Heart right ventricle (tissue), 16 donors: Measurements from ENCODE around the gene FANCC. TPM values are rescaled to one million over a fixed set of nuclear protein-coding genes. Genes with fewer than 3 reads are reported as not detected.
A peak's percentile ranks its signal among the peaks of the same experiment; 100 is the strongest.

Source experiments
- ATAC-seq, 8 donors: fragments of 200-7000 bp; cut with Tn5 transposase; one replicate each; pipeline ENCODE4 v1.9.1; 2020; ENCODE audit warnings: mild to moderate bottlenecking in 8 of 8, moderate library complexity in 8 of 8, moderate number of reproducible peaks in 1 of 8
- DNase-seq, 2 donors: peaks; one replicate each; pipeline ENCODE4 v3.0.0-alpha.2; 2020
- H3K27ac ChIP-seq, 10 donors: fragments of 200-600 bp; sonication (generic) in 2 of 10; one replicate each; pipeline versions ENCODE4 v1.5.0 to v1.8.0; 2020 to 2022; ENCODE audit warnings: mild to moderate bottlenecking in 3 of 10
- H3K27me3 ChIP-seq, 7 donors: fragments of 200-600 bp; one replicate each; pipeline ENCODE4 v1.8.0; 2021 to 2022; ENCODE audit warnings: mild to moderate bottlenecking in 2 of 7
- H3K36me3 ChIP-seq, 9 donors: fragments of 200-600 bp; sonication (generic) in 1 of 9; one replicate each; pipeline versions ENCODE4 v1.5.0 to v1.8.0; 2020 to 2022; ENCODE audit warnings: mild to moderate bottlenecking in 2 of 9
- H3K4me1 ChIP-seq, 9 donors: fragments of 200-600 bp; sonication (generic) in 1 of 9; one replicate each; pipeline versions ENCODE4 v1.5.0 to v1.8.0; 2020 to 2022; ENCODE audit warnings: mild to moderate bottlenecking in 4 of 9
- H3K4me3 ChIP-seq, 10 donors: fragments of 200-600 bp; sonication (generic) in 2 of 10; one replicate each; pipeline versions ENCODE4 v1.5.0 to v1.8.0; 2020 to 2022; ENCODE audit warnings: mild to moderate bottlenecking in 7 of 10, moderate library complexity in 2 of 10
- H3K9me3 ChIP-seq, 11 donors: fragments of 200-600 bp in 10 of 11; sonication (generic) in 2 of 11; one replicate each; pipeline versions ENCODE4 v1.5.0 to v1.8.0; 2013 to 2022; ENCODE audit warnings: mild to moderate bottlenecking in 2 of 11, control low read depth in 1 of 11, moderate library complexity in 1 of 11
- CTCF ChIP-seq, 9 donors: fragments of 200-600 bp; sonication (generic) in 2 of 9; IDR thresholded peaks; one replicate each; pipeline versions ENCODE4 v1.5.0 to v1.8.0; 2021 to 2022; ENCODE audit warnings: antibody characterized with exemption in 9 of 9, mild to moderate bottlenecking in 5 of 9, moderate library complexity in 1 of 9
- WGBS, 2 donors: extraction: QIAGEN DNeasy Blood & Tissue Kit; methylation state at CpG; one replicate each; pipeline ENCODE4 v1.1.7; 2013; ENCODE audit warnings: inconsistent platforms in 1 of 2; 5-methylcytosine and 5-hydroxymethylcytosine counted together
- intact Hi-C, 10 donors: fragments of 100-400 bp; cut with DNase I; formaldehyde crosslinking; loops; one replicate each; pipeline versions ENCODE4 v1.11.1 to v1.14.2; 2022
- polyA plus RNA-seq, 2 donors: library from polyadenylated mRNA; stranded (reverse); fragments of 200-250 nt; gene quantifications; one replicate each; pipeline ENCODE4 v1.2.3, GENCODE V29; 2013
- total RNA-seq, 10 donors: library from RNA; stranded (reverse); fragmentation: NEBNext Ultra II Directional in 3 of 10; extraction: Animal tissue kit (Norgen Biotek cat#: 25700) in 3 of 10; gene quantifications; one replicate each; pipeline versions ENCODE4 v1.2.1 to v1.2.4, GENCODE V29; 2021 to 2023
- donor health status: Arrhythmogenic right ventricular cardiomyopathy.
- donor health status: ischemic (EF 13 %, LVEDD 7.1; RV severe dilation, severe dysfunction).
- donor health status: healthy with polysubstance abuse.
- donor health status: DM: no; HTN: yes; CAD: no.
- donor health status: DM: no; HTN: no; CAD: no.
- donor health status: ischemic (EF 25% LVEDD 6.9; RV normal size, moderate dysfunction).
- donor health status: ischemic (EF 25% LVEDD 5.7; RV mildly dilated, moderate dysfunction).
- donor health status: healthy.
- donor health status: DM: yes; HTN: yes; CAD: no.
- donor health status: Ischemic cardiomyopathy.
- donor health status: ischemic (EF 35%, LVEDD 5.7; RV mildly dilated, moderate dysfunction).
- donor health status: nonischemic (EF 11% LVEDD 7.7; RV severe dilation, severe dysfunction).
- donor health status: DM: yes; HTN: yes; CAD: no.
- donor health status: PGD.
- donor health status: ischemic (EF 29% LVEDD 5.4; RV normal size, mild dysfunction).
- donor health status: nonischemic (EF 23%, LVEDD 6.1; RV moderate dilation, normal function).

FANCC gene
- total and polyA plus RNA-seq, 12 donors, result 2.9 to 6.8 (median 4.3) TPM

GRCh38 chr9:95116808-95117204 lies 200.7 kb downstream of the FANCC start:
- ATAC-seq, result peak in 2 of 8 donors; percentile 21 to 24
- Histone ChIP-seq H3K36me3 (peaks cover 0 to 23% (median 8%) of the 10 kb centered on the region in 9 donors), H3K4me3 (no peak overlapping the region), H3K9me3 (no peaks in the 10 kb centered on the region), H3K27me3 (no peaks in the 10 kb centered on the region), H3K4me1 (peaks cover 0 to 22% (median 4%) of the 10 kb centered on the region in 9 donors), H3K27ac (peak overlapping the region in 2 of 10 donors; percentile 3 to 13)
- WGBS, 2 donors, result 23 to 46% methylated on average over 1 of the region's 1 CpG
- intact Hi-C loops, result no loop called here
- no peak for DNase-seq
- TF ChIP-seq CTCF (IDR thresholded peaks at IDR 0.05), result no peak

DNA sequence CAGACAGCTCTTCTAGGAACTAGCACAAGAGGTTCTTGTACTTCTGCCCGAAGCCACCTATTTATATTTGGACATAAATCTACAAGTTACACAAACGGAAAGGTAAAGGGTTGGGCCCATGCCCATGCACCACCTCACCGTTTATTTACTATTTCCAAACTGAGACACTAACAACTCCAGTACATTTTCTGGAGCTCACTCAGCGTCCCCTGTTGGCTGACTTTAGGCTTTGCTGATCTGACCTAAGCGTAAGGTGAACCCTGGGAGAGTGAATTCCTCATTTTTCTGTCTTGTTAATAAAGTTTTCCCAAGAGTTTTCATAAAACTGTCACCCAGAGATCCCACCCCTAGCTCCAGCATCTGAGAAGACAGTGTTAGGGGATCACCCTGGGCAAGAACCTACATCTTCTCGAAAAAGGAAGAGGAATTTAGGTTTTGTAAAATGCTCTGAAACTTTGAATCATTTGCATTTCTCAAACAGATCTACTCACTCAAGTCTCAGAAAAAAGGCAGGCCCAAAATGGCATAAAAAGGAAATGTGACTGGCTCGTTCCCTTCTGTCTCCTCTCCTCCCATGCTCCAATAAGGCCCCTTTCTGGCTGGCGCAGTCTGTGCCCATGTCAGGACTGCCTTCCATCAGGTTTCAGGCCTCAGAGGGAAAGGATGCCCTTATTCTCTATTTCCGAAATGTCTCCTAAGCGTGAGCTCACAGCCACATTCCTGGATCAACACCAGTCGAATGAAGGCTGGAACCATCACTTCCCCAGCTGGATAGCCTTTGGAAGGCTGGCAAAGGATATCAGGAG lies 201.3 kb downstream of the FANCC start:
- WGBS, 2 donors, result 75 to 76% methylated on average over 11 of the region's 11 CpGs
- DNase-seq, result no peak
- Histone ChIP-seq H3K4me3 (no peak overlapping the region), H3K27me3 (no peaks in the 10 kb centered on the region), H3K36me3 (peaks cover 0 to 29% (median 14%) of the 10 kb centered on the region in 9 donors), H3K4me1 (peaks cover 0 to 19% (median 4%) of the 10 kb centered on the region in 9 donors), H3K27ac (peak overlapping the region in 2 of 10 donors; percentile 3 to 13), H3K9me3 (no peaks in the 10 kb centered on the region)
- TF ChIP-seq CTCF (IDR thresholded peaks at IDR 0.05), result peak in 7 of 9 donors; percentile 12 to 41 (median 30)
- ATAC-seq, result peak in 3 of 8 donors; percentile 13 to 22 (median 18)
- intact Hi-C loops, result no loop called here

DNA sequence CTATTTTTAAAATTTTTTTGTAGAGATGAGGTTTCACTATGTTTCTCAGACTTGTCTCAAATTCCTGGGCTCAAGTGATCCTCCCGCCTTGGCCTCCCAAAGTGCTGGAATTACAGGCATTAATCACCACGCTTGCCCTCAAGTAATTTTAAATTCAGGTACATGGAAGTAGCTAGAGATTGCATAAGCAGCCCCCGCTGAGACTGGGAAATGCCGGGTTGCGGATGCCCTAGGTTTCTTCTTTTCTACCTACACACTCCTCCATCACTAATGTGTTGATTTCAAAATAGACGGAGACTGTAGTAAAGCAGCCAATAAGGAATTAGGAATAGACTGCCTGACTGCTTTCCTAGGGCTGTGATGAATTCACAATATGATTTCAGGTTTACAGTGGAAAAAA lies 202.4 kb downstream of the FANCC start:
- Histone ChIP-seq H3K4me1 (peaks cover 0 to 27% (median 4%) of the 10 kb centered on the region in 9 donors), H3K27ac (no peak overlapping the region), H3K36me3 (peaks cover 0 to 40% (median 23%) of the 10 kb centered on the region in 9 donors), H3K9me3 (no peaks in the 10 kb centered on the region), H3K27me3 (no peaks in the 10 kb centered on the region), H3K4me3 (no peak overlapping the region)
- no peak for TF ChIP-seq CTCF (IDR thresholded peaks at IDR 0.05)
- intact Hi-C loops, result no loop called here
- WGBS, 2 donors, result 95 to 96% methylated on average over 6 of the region's 6 CpGs
- DNase-seq, result no peak
- no peak for ATAC-seq

DNA sequence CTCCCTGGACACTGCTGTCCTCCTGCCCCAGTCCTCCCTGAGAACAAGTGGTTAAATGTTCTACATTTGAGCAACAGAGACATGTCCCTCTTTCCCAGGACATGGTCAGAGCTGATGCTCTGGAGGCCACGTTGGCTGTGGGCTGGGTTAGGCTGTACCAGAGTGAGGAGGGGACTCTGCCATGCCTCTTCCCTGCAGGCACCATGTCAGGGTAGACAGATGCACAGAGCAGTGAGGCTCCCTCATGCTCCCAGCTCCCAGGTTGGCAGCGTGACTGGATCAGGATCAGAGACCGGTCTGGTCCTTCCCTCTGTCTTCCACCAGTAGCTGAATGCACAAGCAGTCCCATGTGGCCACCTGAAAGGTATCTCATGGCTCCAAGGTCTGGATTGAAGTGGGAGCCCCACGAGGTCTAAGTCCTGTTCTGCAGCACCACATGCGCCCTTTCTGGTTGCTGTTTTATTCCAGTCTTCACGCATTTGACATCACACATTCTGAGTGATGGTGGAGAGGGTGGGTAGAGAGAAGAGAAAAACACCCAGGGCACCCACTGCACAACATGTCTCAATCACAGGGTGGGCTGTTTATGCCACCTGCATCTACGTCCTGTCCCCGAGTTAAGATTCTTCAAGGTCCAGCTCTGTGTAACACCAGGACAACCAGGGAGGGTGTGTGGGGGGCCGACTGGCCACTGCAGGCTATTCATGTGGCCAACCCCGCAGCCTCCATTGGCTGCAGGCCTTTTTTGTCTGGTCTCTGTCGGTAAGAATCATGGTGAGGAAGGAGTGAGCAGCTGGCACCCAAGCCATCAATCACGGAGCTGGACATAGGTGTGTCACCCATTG lies 204.9 kb downstream of the FANCC start:
- H3K4me1 ChIP-seq, result peaks cover 0 to 51% (median 4%) of the 10 kb centered on the region in 9 donors
- H3K36me3 ChIP-seq, result peaks cover 0 to 64% (median 35%) of the 10 kb centered on the region in 9 donors
- H3K27ac ChIP-seq, result no peak overlapping the region
- 93 to 94% methylated on average over 12 of the region's 12 CpGs for WGBS, 2 donors
- no peak for DNase-seq
- H3K4me3 ChIP-seq, result no peak overlapping the region
- intact Hi-C loops, result no loop called here
- peak in 2 of 8 donors; percentile 2 to 6 for ATAC-seq
- H3K9me3 ChIP-seq, result no peaks in the 10 kb centered on the region
- no peak for TF ChIP-seq CTCF (IDR thresholded peaks at IDR 0.05)
- no peaks in the 10 kb centered on the region for H3K27me3 ChIP-seq
